Hematopoietic multipotent progenitor cell treated with erythropoietin and hydrocortisone succinate and interleukin-3 and kit ligand, for 17 days (in vitro differentiated cells): ENCODE results near the gene PYGO1.
"Not testable (repeated sequence)": the region's sequence is repeated elsewhere in the genome, so short reads cannot be mapped to it uniquely, and the experiment has no call there.

Source experiments
- DNase-seq: peaks from one replicate; pipeline ENCODE4 v3.0.0-alpha.2; 2015; ENCODE audit warnings: low spot score

Gene PYGO1, protein sequence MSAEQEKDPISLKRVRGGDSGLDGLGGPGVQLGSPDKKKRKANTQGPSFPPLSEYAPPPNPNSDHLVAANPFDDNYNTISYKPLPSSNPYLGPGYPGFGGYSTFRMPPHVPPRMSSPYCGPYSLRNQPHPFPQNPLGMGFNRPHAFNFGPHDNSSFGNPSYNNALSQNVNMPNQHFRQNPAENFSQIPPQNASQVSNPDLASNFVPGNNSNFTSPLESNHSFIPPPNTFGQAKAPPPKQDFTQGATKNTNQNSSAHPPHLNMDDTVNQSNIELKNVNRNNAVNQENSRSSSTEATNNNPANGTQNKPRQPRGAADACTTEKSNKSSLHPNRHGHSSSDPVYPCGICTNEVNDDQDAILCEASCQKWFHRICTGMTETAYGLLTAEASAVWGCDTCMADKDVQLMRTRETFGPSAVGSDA

DNA sequence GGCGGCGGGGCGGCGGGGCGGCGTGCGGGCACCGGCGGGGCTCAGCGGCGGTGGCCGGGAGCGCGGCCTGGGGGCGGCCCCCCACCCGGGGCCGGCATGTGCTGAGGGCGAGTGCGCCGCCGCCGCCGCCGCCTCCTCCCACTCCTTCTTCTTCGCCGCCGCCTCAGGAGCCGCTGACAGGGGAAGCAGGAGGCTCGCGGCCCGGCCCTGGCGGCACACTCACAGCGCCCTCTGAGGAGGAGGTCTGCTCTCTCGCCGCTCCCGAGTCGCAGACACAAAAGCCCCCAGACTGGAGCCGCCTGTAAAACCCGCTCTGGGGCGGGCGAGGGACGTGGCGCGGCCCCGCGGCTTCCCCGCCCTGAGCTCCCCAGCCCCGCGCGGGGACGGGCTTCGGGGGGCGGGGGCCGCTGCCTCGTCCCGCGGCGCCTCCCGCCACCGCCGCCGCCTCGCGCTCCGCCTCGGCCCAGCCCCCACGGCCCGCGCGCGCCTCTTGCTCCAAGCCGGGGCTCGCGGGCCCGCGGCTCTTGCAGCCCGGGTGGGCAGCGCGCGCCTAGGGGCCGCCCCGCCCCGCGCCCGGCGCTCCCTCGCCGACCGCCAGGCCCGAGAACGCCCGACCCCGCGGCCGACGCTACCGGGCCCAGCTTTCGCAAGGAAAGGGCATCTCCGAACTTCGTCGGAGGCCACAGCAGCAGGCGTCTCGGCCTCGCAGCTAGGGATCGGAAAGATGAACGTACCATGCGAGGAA lies at the start of gene PYGO1:
TSS of gene PYGO1 (minus strand) at position 276 of the 745 bp plus-strand sequence. CDS start 462 bp downstream, outside the sequence.
- no peak for DNase-seq

DNA sequence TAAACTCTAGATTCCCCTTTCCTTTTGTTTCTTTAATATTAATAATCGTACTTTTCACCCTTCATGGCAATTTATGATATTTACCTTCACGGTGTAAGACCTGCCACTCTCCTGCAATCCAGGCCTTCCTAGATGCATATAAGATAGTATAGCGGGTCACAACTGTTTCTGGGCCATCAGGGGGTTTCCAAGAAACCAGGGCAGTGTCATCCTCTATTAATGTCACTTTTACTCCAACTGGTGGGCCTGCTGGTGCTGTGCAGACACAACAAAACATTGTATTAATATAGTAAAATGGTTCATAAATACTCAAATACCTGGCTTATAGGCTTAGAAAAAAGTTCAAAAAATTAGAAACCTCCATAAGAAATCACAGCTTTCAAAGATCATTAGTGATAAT lies 48.9 kb upstream of the PYGO1 start:
- DNase-seq: no peak

DNA sequence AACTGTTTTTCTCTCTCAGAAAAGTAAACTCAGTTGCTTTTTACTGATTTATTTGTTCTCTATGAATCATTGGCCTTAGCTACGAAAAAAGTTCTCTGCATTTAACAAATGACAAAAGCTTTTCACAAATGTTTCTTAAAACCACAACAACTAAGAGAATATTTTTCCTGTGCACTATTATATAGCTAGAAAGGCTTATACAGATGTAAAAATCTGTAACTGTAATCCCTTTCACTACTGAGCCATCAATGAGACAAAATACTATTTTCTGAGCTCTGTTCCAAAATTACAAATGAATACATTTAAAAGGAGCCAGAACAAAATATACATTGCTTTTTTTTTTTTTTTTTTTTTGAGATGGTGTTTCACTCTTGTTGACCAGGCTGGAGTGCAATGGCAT lies 45.6 kb upstream of the PYGO1 start:
- DNase-seq: no peak

DNA sequence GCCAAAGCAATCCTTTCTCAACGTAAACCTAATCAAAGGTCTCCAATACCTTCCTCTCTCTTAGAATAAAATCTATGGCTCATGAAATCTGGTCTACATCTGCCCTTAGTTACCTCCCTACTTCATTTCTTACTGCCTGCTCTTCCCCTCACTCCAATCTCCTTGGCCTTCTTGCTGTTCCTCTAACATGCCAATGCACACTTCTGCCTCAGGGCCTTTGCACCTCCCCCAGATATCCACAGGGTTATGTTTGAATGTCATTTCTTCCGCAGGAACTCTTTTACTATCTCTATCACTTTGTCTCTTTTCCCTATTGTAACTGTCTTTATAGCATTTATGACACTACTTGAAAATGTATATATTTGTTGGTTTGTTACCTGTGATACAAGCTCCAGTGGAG lies 44.3 kb upstream of the PYGO1 start:
- DNase-seq: no peak

DNA sequence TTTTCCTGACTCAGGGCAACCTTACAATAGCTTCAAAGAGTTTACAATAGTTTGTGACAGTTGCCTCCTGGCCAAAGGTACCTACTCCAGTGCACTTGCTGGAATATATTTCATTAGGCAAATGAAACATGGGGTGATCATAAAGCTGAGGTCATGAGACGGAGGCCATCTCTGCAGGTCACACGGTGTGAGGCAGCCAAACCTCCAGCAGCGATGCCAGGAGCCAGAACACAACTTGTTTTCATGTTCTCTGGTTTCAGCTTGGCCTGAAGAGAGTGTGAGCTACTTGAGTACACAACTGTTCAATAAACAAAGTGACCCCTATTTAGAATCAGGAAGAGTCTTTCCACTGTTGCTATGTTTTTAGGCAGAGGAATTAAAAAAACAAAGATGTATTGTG lies 42.7 kb upstream of the PYGO1 start:
- DNase-seq: no peak

DNA sequence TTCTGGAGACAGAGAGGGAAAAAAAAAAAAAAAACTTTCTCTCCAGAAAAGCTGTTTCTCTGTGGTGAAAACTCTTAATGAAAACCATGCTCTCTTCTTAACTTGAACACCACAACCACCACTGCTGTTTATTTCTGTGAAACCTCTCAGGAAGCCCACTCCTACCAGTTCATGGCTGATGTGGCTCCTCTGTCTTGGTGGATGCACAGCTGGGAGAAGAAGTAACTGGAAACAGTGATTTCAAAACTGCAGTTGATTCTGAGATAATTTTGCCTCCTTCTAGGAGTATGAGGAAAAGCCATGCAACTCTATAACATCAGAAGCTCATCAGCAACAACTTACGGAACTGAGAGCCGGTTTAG lies 40.2 kb upstream of the PYGO1 start:
- no peak for DNase-seq

DNA sequence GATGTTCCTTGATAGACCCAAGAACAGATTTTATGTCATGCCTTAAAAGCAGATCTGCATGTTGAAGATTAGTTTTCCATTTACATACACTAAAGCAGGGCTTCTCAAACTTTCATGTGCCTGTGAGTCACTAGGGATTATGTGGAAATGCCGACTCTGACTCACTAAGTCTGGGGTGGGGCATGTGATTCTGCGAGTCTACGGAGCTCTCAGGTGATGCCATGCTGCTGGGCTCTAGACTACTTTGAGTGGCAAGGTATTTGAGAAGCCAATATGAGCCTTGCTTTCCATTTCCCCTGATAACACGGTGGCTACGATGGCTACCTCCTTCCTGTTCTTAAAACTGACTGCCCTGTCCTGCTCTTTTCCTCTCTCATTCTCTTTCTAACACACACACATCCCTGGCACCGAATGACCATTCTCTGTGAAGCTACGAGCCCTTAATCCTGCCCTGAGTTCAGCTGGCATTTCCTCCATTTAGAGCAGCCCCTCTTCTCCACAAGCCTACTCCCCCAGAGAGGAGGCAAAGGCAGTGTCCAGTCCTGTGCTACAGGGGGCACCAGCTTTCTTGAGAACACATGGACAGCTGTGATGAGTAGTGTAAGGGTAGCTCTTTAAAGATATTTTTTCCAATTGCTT lies 39.7 kb upstream of the PYGO1 start:
- no peak for DNase-seq

DNA sequence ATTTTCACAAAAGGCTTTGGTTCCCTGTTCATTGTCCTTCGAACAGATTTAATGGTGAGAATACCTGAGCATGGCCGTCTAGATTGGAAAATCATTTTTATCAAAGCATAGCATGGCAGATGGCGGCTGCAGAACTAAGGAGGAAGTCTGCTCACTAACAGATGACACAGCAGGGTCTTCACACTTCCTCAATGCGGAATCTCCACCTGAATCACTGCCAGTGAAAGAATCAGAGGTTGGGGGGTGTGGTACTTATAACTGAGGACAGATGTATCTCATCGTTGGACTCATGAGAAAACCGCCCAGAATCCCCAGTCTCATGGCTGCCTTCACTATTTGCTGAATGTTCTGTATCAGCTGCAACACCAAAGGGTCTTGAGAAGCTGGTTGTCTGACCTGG lies 31.6 kb upstream of the PYGO1 start:
- DNase-seq: no peak

DNA sequence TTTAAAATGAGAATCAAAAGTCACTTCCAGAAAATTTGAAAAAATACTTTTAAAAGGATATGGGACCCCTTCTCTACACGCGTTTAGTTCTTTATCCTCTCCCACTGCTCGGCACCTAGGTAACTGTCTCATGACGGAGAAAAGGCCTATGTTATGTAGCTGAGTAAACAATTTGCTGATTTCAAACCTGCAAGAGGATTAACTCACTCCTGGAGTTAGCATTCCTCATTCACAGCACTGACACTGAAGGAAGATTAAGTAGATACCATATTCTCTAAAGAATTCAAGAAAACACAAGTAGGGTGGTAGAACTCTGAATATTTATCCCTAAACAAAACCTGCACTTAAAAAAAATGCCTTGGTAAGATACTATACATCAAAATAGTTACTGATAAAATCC lies 30.2 kb upstream of the PYGO1 start:
- DNase-seq: no peak

DNA sequence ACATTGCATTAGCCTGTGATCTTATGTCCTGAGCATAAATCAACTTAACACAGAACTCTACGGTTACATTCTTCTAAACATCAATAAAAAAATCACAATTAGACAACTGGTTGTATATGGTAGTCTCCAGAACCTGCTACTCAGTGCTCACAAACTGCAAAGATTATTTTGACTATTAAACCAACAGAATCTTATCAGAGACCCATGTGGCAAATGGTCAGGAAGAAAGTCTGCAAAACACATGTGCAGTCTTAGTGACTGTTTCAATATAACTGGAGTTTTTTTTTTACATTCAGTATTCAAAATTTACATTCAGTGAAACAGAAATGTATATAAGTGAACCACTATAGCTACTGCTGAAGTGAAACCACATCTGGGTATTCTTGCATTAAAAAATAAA lies 27.3 kb upstream of the PYGO1 start:
- no peak for DNase-seq

DNA sequence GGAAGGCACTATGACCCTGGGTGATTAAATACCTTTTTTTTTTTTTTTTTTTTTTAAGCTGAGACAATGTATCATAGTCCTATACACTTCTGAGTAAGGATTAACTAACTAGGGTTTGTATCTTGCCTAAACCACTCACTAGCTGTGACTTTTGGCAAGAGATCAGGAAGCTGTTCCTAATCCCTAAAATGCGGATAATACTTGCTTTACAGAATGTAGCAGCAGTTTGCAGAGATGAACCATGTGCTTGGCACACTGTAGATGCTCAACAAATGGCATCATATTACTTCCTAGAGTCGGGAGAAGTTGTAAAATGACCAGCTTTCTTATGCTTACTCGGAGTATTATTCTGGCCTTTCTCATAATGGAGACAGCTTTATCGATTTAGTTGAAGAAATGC lies 25.6 kb upstream of the PYGO1 start:
- no peak for DNase-seq

DNA sequence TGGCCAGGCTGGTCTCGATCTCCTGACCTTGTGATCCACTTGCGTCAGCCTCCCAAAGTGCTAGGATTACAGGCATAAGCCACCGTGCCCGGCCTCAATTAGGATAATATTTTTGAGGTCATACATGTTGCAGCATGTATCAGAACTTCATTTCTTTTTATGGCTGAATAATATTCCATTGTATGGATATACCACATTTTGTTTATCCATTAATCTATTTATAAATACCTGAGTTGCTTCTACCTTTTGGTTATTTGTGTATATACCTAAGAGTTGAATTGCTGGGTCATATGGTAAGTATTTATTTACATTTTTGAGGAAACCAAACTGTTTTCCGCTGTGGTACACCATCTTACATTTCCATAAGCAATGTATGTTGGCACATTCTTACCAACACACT lies 18.1 kb upstream of the PYGO1 start:
- DNase-seq: no peak

DNA sequence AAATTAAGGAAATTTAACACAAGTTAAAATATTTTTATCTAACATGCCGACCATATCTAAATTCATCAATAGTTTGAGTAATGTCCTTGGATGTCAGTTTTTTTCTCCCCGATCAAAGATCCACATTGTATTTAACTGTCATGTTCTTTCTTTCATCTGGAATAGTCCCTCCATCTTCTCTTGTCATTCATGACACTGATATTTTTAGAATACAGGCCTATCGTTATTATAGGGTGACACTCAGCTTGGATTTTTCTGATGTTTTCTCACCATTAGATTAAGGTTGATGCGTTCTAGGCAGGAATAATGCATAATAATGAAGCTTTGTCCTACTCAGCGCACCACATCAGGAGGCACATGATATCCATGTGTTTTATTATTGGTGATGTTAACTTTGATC lies 13.2 kb upstream of the PYGO1 start:
- DNase-seq: no peak

DNA sequence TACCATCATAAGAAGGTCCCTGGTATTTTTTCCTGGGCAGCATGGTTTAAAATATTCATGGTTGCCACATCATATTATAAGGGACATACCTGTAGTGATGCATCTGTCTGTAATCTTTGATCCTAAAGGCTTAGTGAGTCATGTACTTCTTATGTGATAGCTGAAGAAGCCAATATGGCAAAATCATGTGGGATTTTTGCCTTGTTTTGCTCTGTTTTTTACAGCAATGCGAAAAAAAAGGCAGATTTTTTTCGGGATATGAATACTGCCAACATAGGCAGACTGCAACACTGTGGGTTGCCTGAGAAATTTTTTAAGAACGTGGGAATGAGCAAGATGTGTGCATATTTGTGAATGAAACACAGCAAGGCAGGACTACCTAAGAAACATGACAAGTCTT lies 11.3 kb upstream of the PYGO1 start:
- no peak for DNase-seq

DNA sequence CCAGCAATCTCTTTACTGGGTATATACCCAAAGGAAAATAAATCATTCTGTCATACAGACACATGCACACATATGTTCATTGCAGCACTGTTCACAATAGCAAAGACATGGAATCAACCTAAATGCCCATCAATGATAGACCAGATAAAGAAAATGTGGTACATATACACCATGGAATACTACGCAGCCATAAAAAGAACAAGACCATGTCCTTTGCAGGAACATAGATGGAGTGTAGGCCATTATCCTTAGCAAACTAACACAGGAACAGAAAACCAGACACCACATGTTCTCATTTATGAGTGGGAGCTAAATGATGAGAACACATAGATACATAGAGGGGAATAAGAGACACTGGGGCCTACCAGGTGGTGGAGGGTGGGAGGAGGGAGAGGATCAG lies 4.9 kb upstream of the PYGO1 start:
- DNase-seq: not testable (repeated sequence)

DNA sequence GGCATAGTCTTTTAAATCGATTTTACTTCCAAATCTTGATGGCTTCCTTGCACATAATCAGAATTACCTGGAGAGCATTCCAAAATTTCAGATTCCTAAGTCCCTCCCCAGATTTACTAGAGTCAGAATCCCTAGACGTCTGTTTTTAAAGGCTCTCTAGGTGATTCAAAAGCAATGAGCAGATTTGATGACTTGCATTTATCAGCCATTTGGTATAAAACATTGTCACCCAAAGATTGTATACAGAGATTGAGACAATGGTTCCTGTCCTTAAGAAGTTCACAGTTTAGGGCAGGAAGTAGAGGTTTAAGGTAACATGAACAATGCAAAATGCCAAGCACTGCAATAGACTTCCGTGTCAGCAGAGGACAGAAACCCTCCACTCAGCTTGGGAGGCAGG lies 2.6 kb upstream of the PYGO1 start:
- no peak for DNase-seq

DNA sequence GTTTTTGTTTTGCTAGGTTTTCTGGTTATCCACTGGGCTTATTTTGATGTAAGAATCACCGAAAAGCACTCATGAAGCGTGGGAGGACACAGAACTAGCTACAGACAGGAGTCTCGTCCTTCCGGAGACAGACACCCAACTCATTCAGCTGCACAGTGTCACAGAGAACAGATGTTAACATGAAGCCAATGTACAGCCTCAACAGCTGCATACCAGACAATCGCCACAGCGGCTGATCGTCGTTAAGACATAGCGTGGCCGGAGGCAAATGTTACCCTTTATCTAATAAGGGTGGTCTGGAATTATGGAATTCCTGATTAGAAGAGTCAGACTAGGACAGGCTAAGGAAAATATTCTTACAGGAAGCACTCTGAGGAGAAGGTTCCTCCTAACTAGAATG lies 1.1 kb upstream of the PYGO1 start:
- no peak for DNase-seq

DNA sequence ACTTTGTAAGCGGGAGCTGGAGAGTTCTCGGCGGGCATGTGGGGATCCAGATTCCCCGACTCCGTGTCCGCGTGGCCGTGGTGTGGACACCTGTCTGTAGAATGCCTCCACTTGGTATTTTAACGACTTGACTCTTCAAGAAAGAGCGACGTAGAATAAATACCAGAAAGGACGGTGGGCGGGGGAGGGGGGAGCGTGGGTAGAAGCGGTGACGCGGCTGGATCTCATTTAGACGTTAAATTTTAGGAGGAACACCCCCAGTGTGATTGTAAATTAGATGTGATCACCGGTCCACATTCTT lies 620 bp upstream of the PYGO1 start:
- no peak for DNase-seq

DNA sequence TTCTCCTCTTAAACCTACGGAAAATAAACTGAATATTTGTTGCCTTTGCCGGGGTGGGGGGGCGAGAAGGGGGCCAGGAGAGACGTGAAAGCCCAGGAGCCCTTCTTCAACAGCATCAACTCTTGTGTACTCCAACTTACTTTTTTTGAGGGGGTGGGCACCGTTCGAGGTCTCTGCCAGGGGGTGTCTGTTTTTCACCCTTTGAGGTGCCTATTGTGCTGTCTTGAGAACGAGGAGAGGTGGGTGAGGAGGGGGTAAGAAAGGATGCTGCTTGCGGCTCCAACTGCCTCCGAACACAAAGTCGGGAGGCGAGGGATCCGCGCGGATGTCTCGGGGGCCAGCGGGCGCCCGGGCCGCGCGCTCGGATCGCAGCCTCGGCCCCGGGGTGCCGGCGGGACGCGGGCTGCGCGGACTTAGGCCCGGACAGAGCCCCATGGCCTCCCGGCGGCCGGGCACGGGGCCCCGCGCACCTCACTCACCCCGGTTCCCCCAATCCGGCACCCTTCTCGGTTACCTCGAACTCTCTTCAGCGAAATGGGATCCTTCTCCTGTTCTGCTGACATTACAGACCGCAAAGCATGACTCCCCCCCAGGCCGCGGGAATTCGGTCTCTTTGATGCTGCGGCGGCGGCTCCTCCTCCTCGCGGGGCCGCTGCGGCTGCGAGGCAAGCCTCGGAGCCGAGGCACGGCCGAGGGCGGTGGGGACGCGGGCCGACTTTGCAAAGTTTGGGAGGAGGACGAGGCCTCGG lies 650 bp downstream of the PYGO1 start:
- no peak for DNase-seq

DNA sequence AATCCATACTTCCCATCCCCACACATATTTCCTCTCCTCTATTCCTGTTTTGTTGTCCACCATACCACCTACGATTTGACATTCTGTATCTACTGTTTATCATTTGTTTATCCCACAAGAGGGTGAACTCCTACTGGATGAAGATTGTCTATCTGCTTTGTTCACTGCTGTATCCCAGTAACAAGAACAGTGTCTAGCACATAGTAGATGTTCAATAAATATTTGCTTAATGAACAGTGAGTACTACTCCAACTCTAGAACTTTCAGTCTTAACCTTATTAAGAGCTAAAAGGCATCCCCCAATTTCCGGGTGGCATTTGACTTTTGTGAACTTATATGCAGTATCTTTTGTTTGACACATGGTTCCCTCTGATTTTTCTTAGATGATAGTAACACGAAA lies 1.3 kb downstream of the PYGO1 start:
- DNase-seq: no peak

DNA sequence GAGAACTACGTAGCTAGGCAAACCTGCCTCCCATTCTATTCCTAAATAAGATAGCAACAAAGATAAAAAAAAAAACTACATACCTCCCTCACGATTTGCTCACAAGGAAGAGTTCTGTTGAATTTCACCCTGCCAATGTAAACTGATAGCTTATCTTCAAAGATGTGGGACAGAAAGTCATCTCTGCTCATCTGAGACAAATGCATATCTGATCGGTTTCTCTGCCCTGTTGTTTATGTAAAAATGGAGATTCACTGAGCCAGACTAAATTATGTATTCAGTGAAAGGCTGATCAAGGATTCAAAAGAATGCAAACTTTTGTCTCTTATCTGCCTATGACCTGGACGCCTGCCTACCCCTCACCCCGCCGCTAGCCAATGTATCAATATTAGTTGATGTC lies 11.2 kb downstream of the PYGO1 start:
- DNase-seq: no peak

DNA sequence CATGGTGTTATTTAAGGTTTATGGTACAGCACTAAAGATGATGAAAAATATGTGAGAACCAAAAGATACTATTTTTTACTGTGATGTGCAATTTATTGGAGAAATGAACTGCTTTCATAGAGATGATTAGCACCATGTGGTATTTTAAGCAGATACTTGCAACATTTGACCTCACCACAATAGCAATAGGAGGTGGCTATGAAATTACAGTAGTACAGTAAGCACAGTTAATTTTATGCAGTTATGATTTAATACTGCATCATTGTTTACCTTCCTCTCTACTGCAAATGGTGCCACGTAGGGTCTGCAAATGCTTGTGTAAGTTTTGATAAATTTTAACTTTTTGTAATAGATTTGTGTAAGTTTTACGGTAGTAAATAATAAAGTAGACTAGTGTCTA lies 14.0 kb downstream of the PYGO1 start:
- DNase-seq: no peak

DNA sequence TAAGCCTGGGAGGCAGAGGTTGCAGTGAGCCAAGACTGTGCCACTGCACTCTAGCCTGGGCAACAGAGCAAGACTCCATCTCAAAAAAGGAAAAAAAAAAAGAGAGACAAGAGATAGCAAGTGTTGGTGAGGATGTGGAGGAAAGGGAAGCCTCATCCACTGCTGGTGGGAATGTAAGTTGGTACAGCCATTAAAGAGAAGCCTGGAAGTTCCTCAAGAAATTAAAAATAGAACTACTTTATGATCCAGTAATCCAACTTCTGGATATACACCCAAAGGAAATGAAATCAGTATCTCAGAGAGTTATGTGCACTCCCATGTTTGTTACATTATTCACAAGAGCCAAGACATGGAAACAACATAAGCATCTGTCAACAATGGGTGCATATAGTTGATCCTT lies 14.9 kb downstream of the PYGO1 start:
- DNase-seq: no peak
